Gastrocnemius medialis (tissue), 4 donors: ENCODE data around the gene MYLK. TPM values are rescaled to one million over a fixed set of nuclear protein-coding genes. Genes with fewer than 3 reads are reported as not detected.

Experiments
- ATAC-seq, 2 donors: fragments of 150-250 bp; one replicate each; pipeline ENCODE4 v1.9.1; 2016
- DNase-seq, 2 donors: peaks; one replicate each; pipeline ENCODE4 v3.0.0-alpha.2; 2019
- H3K27ac ChIP-seq, 4 donors: fragments of 200-600 bp; sonication (generic); 1 replicate in 1 of 4; 2 replicates in 3 of 4; pipeline ENCODE4 v1.5.1; 2016 to 2018; ENCODE audit warnings: mild to moderate bottlenecking in 2 of 4, moderate library complexity in 1 of 4
- H3K27me3 ChIP-seq, 3 donors: fragments of 200-600 bp; sonication (generic) in 2 of 3; 1 replicate in 1 of 3; 2 replicates in 2 of 3; pipeline versions ENCODE4 v1.5.1 to v1.6.0; 2016 to 2019; ENCODE audit warnings: mild to moderate bottlenecking in 1 of 3, moderate library complexity in 1 of 3
- H3K36me3 ChIP-seq, 2 donors: fragments of 200-600 bp; sonication (generic) in 1 of 2; one replicate each; pipeline ENCODE4 v1.5.1; 2017 to 2018
- H3K4me1 ChIP-seq, 2 donors: fragments of 200-600 bp; sonication (generic) in 1 of 2; one replicate each; pipeline ENCODE4 v1.5.1; 2016 to 2017; ENCODE audit warnings: mild to moderate bottlenecking in 2 of 2
- H3K4me3 ChIP-seq, 4 donors: fragments of 200-600 bp; sonication (generic) in 3 of 4; 1 replicate in 1 of 4; 2 replicates in 3 of 4; pipeline ENCODE4 v1.5.1; 2016 to 2019; ENCODE audit warnings: mild to moderate bottlenecking in 2 of 4
- H3K9me3 ChIP-seq, 3 donors: fragments of 200-600 bp; sonication (generic) in 2 of 3; 1 replicate in 1 of 3; 2 replicates in 2 of 3; pipeline ENCODE4 v1.5.1; 2016 to 2019
- CTCF ChIP-seq, 5 experiments: fragments of 450-650 bp in 3 of 5; fragments of 200-600 bp in 2 of 5; sonication (generic) in 2 of 5; IDR thresholded peaks in 4 of 5; conservative IDR thresholded peaks in 1 of 5; 1 replicate in 4 of 5; 2 replicates in 1 of 5; pipeline ENCODE4 v1.5.1; 2016 to 2019; ENCODE audit warnings: antibody characterized with exemption in 5 of 5, mild to moderate bottlenecking in 3 of 5, moderate library complexity in 3 of 5
- POLR2A ChIP-seq, 2 donors: fragments of 450-650 bp; IDR thresholded peaks; one replicate each; pipeline ENCODE4 v1.6.1; 2017; ENCODE audit warnings: antibody characterized with exemption in 2 of 2, mild to moderate bottlenecking in 2 of 2, moderate library complexity in 2 of 2
- in situ Hi-C, 4 donors: fragments of 200-750 bp; cut with MboI; loops; one replicate each; pipeline versions ENCODE4 v1.15.0 to v1.8.0; 2017; ENCODE audit warnings: low sequenced_read_pairs in 4 of 4
- intact Hi-C: fragments of 100-400 bp; cut with DNase I; formaldehyde crosslinking; loops from one replicate; pipeline ENCODE4 v1.15.1; 2023; ENCODE audit warnings: low total_unique reads
- total RNA-seq, 4 donors: library from RNA; depleted of rRNA; stranded (reverse); fragments of >200 nt; gene quantifications; one replicate each; pipeline versions ENCODE4 v1.1.0 to v1.2.3, GENCODE V29; 2016

Gene MYLK
- total RNA-seq, 4 donors from 2014 or later: 5.6 to 19.6 (median 8.8) TPM

GRCh38 chr3:123861081-123861836, 22.9 kb downstream of the MYLK start:
- no peaks in the 10 kb centered on the region for H3K36me3 ChIP-seq
- TF ChIP-seq CTCF (IDR thresholded peaks at IDR 0.05 in 4 of 5, conservative IDR thresholded peaks at IDR 0.05 in 1 of 5) (no peak), POLR2A (IDR thresholded peaks at IDR 0.05) (no peak)
- no peak overlapping the region for H3K27ac ChIP-seq
- DNase-seq: no peak
- intact Hi-C loops: no loop called here
- no peaks in the 10 kb centered on the region for H3K27me3 ChIP-seq
- H3K4me1 ChIP-seq: no peaks in the 10 kb centered on the region
- in situ Hi-C loops: no loop called here
- ATAC-seq: no peak
- no peaks in the 10 kb centered on the region for H3K9me3 ChIP-seq
- no peak overlapping the region for H3K4me3 ChIP-seq

GRCh38 chr3:123859177-123859576, 25.0 kb downstream of the MYLK start:
- in situ Hi-C loops (no loop called here), intact Hi-C loops (no loop called here)
- H3K4me1 ChIP-seq: no peaks in the 10 kb centered on the region
- no peaks in the 10 kb centered on the region for H3K36me3 ChIP-seq
- H3K9me3 ChIP-seq: no peaks in the 10 kb centered on the region
- ATAC-seq: no peak
- DNase-seq: no peak
- no peak overlapping the region for H3K27ac ChIP-seq
- H3K27me3 ChIP-seq: no peaks in the 10 kb centered on the region
- TF ChIP-seq CTCF (IDR thresholded peaks at IDR 0.05 in 4 of 5, conservative IDR thresholded peaks at IDR 0.05 in 1 of 5): no peak
- no peak for TF ChIP-seq POLR2A (IDR thresholded peaks at IDR 0.05)
- H3K4me3 ChIP-seq: no peak overlapping the region

- in situ Hi-C loops: no loop called here
Measured at GRCh38 chr3:123854905-123855304, 29.2 kb downstream of the MYLK start.

GRCh38 chr3:123853686-123854372, 30.3 kb downstream of the MYLK start:
- TF ChIP-seq POLR2A (IDR thresholded peaks at IDR 0.05) (no peak), CTCF (IDR thresholded peaks at IDR 0.05 in 4 of 5, conservative IDR thresholded peaks at IDR 0.05 in 1 of 5) (no peak)
- intact Hi-C loops (no loop called here), in situ Hi-C loops (no loop called here)
- H3K9me3 ChIP-seq: peaks cover 0 to 5% (median 0%) of the 10 kb centered on the region in 3 donors
- ATAC-seq (no peak), DNase-seq (no peak)
- H3K4me3 ChIP-seq: no peak overlapping the region
- no peaks in the 10 kb centered on the region for H3K4me1 ChIP-seq
- H3K36me3 ChIP-seq: no peaks in the 10 kb centered on the region
- no peak overlapping the region for H3K27ac ChIP-seq
- H3K27me3 ChIP-seq: no peaks in the 10 kb centered on the region

More at GRCh38 chr3:123854905-123855304, 29.2 kb downstream of the MYLK start:
- Histone ChIP-seq H3K27me3 (no peaks in the 10 kb centered on the region), H3K9me3 (no peaks in the 10 kb centered on the region), H3K36me3 (no peaks in the 10 kb centered on the region), H3K4me1 (no peaks in the 10 kb centered on the region), H3K4me3 (no peak overlapping the region), H3K27ac (no peak overlapping the region)
- ATAC-seq (no peak), DNase-seq (no peak)
- TF ChIP-seq POLR2A (IDR thresholded peaks at IDR 0.05) (no peak), CTCF (IDR thresholded peaks at IDR 0.05 in 4 of 5, conservative IDR thresholded peaks at IDR 0.05 in 1 of 5) (no peak)
- intact Hi-C loops: no loop called here
